ENCODE measurements around the gene PEX11B. TPM values are rescaled to one million over a fixed set of nuclear protein-coding genes. Genes with fewer than 3 reads are reported as not detected.
"Not testable (repeated sequence)": the region's sequence is repeated elsewhere in the genome, so short reads cannot be mapped to it uniquely, and the experiment has no call there.

Gene PEX11B
- total RNA-seq, 1 experiment from 2014 or later, result 36.2 TPM

- DNase-seq (ENCODE audit: unreplicated experiment), result no peak
- Mint-ChIP-seq H3K36me3 (ENCODE audit: insufficient read depth, unreplicated experiment) (peaks cover 22% of the 10 kb centered on the region), H3K27ac (ENCODE audit: low read depth, unreplicated experiment) (no peak overlapping the region), H3K27me3 (ENCODE audit: insufficient read depth, unreplicated experiment) (no peaks in the 10 kb centered on the region), H3K4me1 (ENCODE audit: insufficient read depth, unreplicated experiment) (peaks cover 23% of the 10 kb centered on the region), H3K9me3 (ENCODE audit: unreplicated experiment) (no peaks in the 10 kb centered on the region), H3K4me3 (ENCODE audit: unreplicated experiment) (no peak overlapping the region)
- CTCF ChIA-PET, result interaction anchor here (0.7 to 3.3 kb wide), 4 partner anchors 9 to 76 kb away, joined by 3 to 26 read pairs (median 15); partner anchors contain the start of gene ITGA10
- intact Hi-C loops (cut with micrococcal nuclease), result no loop called here
- TF ChIP-seq CTCF (IDR thresholded peaks at IDR 0.05; ENCODE audit: unreplicated experiment), result no peak
- POLR2A ChIA-PET, result interaction anchor here (0.6 to 3.9 kb wide), 7 partner anchors 21 to 74 kb away, joined by 3 to 21 read pairs (median 14); partner anchors contain the start of genes ANKRD34A, LIX1L, PIAS3 and POLR3GL
- no TSS peak for BruUV-seq (replicated peaks)
These were observed 3.7 kb upstream of the PEX11B start for GRCh38 chr1:145922266-145922665.

- POLR2A ChIA-PET, result interaction anchor here (2.8 to 2.9 kb wide), 2 partner anchors 37 to 61 kb away, joined by 38 to 59 read pairs; partner anchors contain the start of genes LIX1L and PIAS3
- BruUV-seq (replicated peaks); DNase-seq (ENCODE audit: unreplicated experiment); intact Hi-C loops (cut with micrococcal nuclease); H3K27ac Mint-ChIP-seq (ENCODE audit: low read depth, unreplicated experiment); H3K9me3 Mint-ChIP-seq (ENCODE audit: unreplicated experiment); H3K27me3 Mint-ChIP-seq (ENCODE audit: insufficient read depth, unreplicated experiment): not testable (repeated sequence)
- peaks cover 29% of the 10 kb centered on the region for H3K4me1 Mint-ChIP-seq (ENCODE audit: insufficient read depth, unreplicated experiment)
- H3K4me3 Mint-ChIP-seq (ENCODE audit: unreplicated experiment), result peak overlapping the region; percentile 94
- CTCF ChIA-PET, result interaction anchor here (0.6 to 3.0 kb wide), 3 partner anchors 10 to 28 kb away, joined by 3 to 23 read pairs (median 19); partner anchors contain the start of gene ITGA10
- peaks cover 34% of the 10 kb centered on the region for H3K36me3 Mint-ChIP-seq (ENCODE audit: insufficient read depth, unreplicated experiment)
These were observed 1.8 kb upstream of the PEX11B start for GRCh38 chr1:145920297-145920696.

GRCh38 chr1:145918992-145919939 is 749 bp upstream of the PEX11B start:
- DNase-seq (ENCODE audit: unreplicated experiment), result peak; percentile 70
- CTCF ChIA-PET, result interaction anchor here (0.6 to 3.0 kb wide), 7 partner anchors 9 to 77 kb away, joined by 3 to 23 read pairs (median 7); partner anchors contain the start of genes ITGA10, LIX1L, PIAS3 and TXNIP
- BruUV-seq (replicated peaks), result no TSS peak
- Mint-ChIP-seq H3K36me3 (ENCODE audit: insufficient read depth, unreplicated experiment) (peaks cover 44% of the 10 kb centered on the region), H3K27ac (ENCODE audit: low read depth, unreplicated experiment) (peak overlapping the region; percentile 99), H3K4me3 (ENCODE audit: unreplicated experiment) (peak overlapping the region; percentile 94), H3K4me1 (ENCODE audit: insufficient read depth, unreplicated experiment) (peaks cover 34% of the 10 kb centered on the region), H3K27me3 (ENCODE audit: insufficient read depth, unreplicated experiment) (no peaks in the 10 kb centered on the region), H3K9me3 (ENCODE audit: unreplicated experiment) (no peaks in the 10 kb centered on the region)
- no peak for TF ChIP-seq CTCF (IDR thresholded peaks at IDR 0.05; ENCODE audit: unreplicated experiment)
- POLR2A ChIA-PET, result interaction anchor here (0.6 to 13.8 kb wide), 30 partner anchors 8 to 120 kb away, joined by 3 to 284 read pairs (median 6); partner anchors contain the start of genes ANKRD34A, ANKRD35, ITGA10 and LIX1L
- intact Hi-C loops (cut with micrococcal nuclease), result loop anchor here (1.0 to 2.0 kb wide), 2 partner anchors 9 to 38 kb away; partner anchors contain the start of gene ITGA10

GRCh38 chr1:145917595-145917994 is 922 bp downstream of the PEX11B start:
- POLR2A ChIA-PET, result interaction anchor here (0.6 to 13.8 kb wide), 16 partner anchors 8 to 162 kb away, joined by 3 to 284 read pairs (median 8); partner anchors contain the start of genes ANKRD34A, ANKRD35, ITGA10 and LIX1L
- Mint-ChIP-seq H3K4me1 (ENCODE audit: insufficient read depth, unreplicated experiment) (peaks cover 43% of the 10 kb centered on the region), H3K4me3 (ENCODE audit: unreplicated experiment) (peak overlapping the region; percentile 94), H3K27ac (ENCODE audit: low read depth, unreplicated experiment) (peak overlapping the region; percentile 99), H3K36me3 (ENCODE audit: insufficient read depth, unreplicated experiment) (peaks cover 58% of the 10 kb centered on the region), H3K9me3 (ENCODE audit: unreplicated experiment) (no peaks in the 10 kb centered on the region), H3K27me3 (ENCODE audit: insufficient read depth, unreplicated experiment) (no peaks in the 10 kb centered on the region)
- BruUV-seq (replicated peaks), result no TSS peak
- intact Hi-C loops (cut with micrococcal nuclease), result no loop called here
- CTCF ChIA-PET, result interaction anchor here (0.8 to 3.0 kb wide), 6 partner anchors 7 to 72 kb away, joined by 3 to 23 read pairs (median 6); partner anchors contain the start of genes ITGA10, LIX1L, NUDT17 and RBM8A
- no peak for TF ChIP-seq CTCF (IDR thresholded peaks at IDR 0.05; ENCODE audit: unreplicated experiment)
- DNase-seq (ENCODE audit: unreplicated experiment), result no peak
